Common myeloid progenitor, CD34-positive (primary cell): ENCODE data around the gene MST1R.

Experiments used
- CTCF ChIA-PET: fragments of 350-600 bp; sonication (Branson Sonifier 250); formaldehyde crosslinking; loops from one replicate; lab custom pipeline; 2021; ENCODE audit warnings: antibody characterized with exemption; lab: Charles Lee
- POLR2A ChIA-PET: fragments of 350-600 bp; sonication (Branson Sonifier 250); formaldehyde crosslinking; loops from one replicate; lab custom pipeline; 2021; ENCODE audit warnings: antibody characterized with exemption; lab: Charles Lee
- DNase-seq, 3 donors: peaks; one replicate each; pipeline versions ENCODE4 v3.0.0 to v3.0.0-alpha.2; 2013
- H3K27ac ChIP-seq, 2 experiments: 1 replicate in 1 of 2; 2 replicates in 1 of 2; pipeline ENCODE4 v1.7.0; 2013; ENCODE audit warnings: inconsistent platforms in 2 of 2, low read length in 2 of 2, mild to moderate bottlenecking in 2 of 2, low read depth in 1 of 2, moderate library complexity in 1 of 2; ENCODE audit not compliant: severe bottlenecking in 2 of 2, insufficient read depth in 1 of 2, poor library complexity in 1 of 2
- H3K27me3 ChIP-seq, 5 experiments: replicated peaks in 2 of 5; 1 replicate in 3 of 5; 2 replicates in 2 of 5; pipeline versions ENCODE4 v1.6.1 to v1.7.0; 2013; ENCODE audit warnings: low read length in 4 of 5, mild to moderate bottlenecking in 2 of 5, moderate library complexity in 2 of 5, inconsistent platforms in 1 of 5; ENCODE audit not compliant: insufficient read depth in 5 of 5, control insufficient read depth in 4 of 5
- H3K36me3 ChIP-seq, 4 experiments: 1 replicate in 2 of 4; 2 replicates in 2 of 4; pipeline versions ENCODE4 v1.6.1 to v1.7.0; 2013; ENCODE audit warnings: low read length in 3 of 4, control low read depth in 1 of 4, mild to moderate bottlenecking in 1 of 4; ENCODE audit not compliant: control insufficient read depth in 4 of 4, insufficient read depth in 4 of 4
- H3K4me1 ChIP-seq, 4 experiments: 1 replicate in 3 of 4; 2 replicates in 1 of 4; pipeline versions ENCODE4 v1.6.1 to v1.7.1; 2013; ENCODE audit warnings: low read length in 3 of 4, mild to moderate bottlenecking in 3 of 4, control low read depth in 1 of 4, inconsistent platforms in 1 of 4, moderate library complexity in 1 of 4; ENCODE audit not compliant: control insufficient read depth in 4 of 4, insufficient read depth in 4 of 4; ENCODE audit errors: control extremely low read depth in 1 of 4
- H3K4me3 ChIP-seq, 7 experiments: 1 replicate in 4 of 7; 2 replicates in 3 of 7; pipeline versions ENCODE4 v1.5.1 to v1.7.0; 2013; ENCODE audit warnings: mild to moderate bottlenecking in 7 of 7, low read length in 6 of 7, moderate library complexity in 6 of 7, inconsistent platforms in 2 of 7, low read depth in 2 of 7, control low read depth in 1 of 7; ENCODE audit not compliant: insufficient read depth in 4 of 7, control insufficient read depth in 1 of 7; ENCODE audit errors: extremely low read depth in 1 of 7
- H3K9me3 ChIP-seq, 5 experiments: 1 replicate in 4 of 5; 2 replicates in 1 of 5; pipeline versions ENCODE4 v1.6.1 to v1.7.1; 2013; ENCODE audit warnings: low read length in 4 of 5, mild to moderate bottlenecking in 2 of 5, inconsistent platforms in 1 of 5, low read depth in 1 of 5, moderate library complexity in 1 of 5; ENCODE audit not compliant: control insufficient read depth in 4 of 5, insufficient read depth in 2 of 5; ENCODE audit errors: control extremely low read depth in 1 of 5
- WGBS: methylation state at CpG from one replicate; pipeline ENCODE4 v1.1.5; 2013; ENCODE audit not compliant: insufficient coverage; 5-methylcytosine and 5-hydroxymethylcytosine counted together

The MST1R gene

GRCh38 chr3:49869525-49870126 is 34.0 kb downstream of the MST1R start, which contains the start of gene CAMKV:
Gene CAMKV, minus strand, starts transcription at chr3:49869906. Its CDS starts 7,518 bp downstream, at chr3:49862388.
- Histone ChIP-seq H3K4me3 (peak within 1 kb of the TSS in 5 of 7 experiments; percentile 13 to 63 (median 52)), H3K9me3 (no peaks in the 10 kb centered on the region), H3K36me3 (no peaks in the 10 kb centered on the region), H3K27me3 (peaks cover 2 to 63% (median 28%) of the 10 kb centered on the region in 5 experiments), H3K4me1 (peaks cover 0 to 25% (median 15%) of the 10 kb centered on the region in 4 experiments), H3K27ac (no peak within 1 kb of the TSS)
- WGBS = 1% methylated on average over 50 of the region's 59 CpGs
- ChIA-PET POLR2A (no interaction called here), CTCF (interaction anchor here (1.2 to 4.6 kb wide), 2 partner anchors 11 to 13 kb away, joined by 3 to 26 read pairs; no protein-coding TSS in a partner anchor)
- DNase-seq = peak in 2 of 3 donors; percentile 61 to 72

- no peaks in the 10 kb centered on the region for H3K36me3 ChIP-seq
- ChIA-PET CTCF (interaction anchor here (1.2 to 4.1 kb wide), 2 partner anchors 8 to 10 kb away, joined by 3 to 13 read pairs; no protein-coding TSS in a partner anchor), POLR2A (no interaction called here)
- H3K4me3 ChIP-seq = peak overlapping the region in 5 of 7 experiments; percentile 13 to 63 (median 52)
- 13% methylated on average over 10 of the region's 23 CpGs for WGBS
- no peak overlapping the region for H3K27ac ChIP-seq
- H3K4me1 ChIP-seq = peaks cover 0 to 25% (median 15%) of the 10 kb centered on the region in 4 experiments
- H3K9me3 ChIP-seq = no peaks in the 10 kb centered on the region
- peaks cover 2 to 69% (median 27%) of the 10 kb centered on the region in 5 experiments for H3K27me3 ChIP-seq
- no peak for DNase-seq
These were observed 34.7 kb downstream of the MST1R start for GRCh38 chr3:49868862-49869466.

DNA sequence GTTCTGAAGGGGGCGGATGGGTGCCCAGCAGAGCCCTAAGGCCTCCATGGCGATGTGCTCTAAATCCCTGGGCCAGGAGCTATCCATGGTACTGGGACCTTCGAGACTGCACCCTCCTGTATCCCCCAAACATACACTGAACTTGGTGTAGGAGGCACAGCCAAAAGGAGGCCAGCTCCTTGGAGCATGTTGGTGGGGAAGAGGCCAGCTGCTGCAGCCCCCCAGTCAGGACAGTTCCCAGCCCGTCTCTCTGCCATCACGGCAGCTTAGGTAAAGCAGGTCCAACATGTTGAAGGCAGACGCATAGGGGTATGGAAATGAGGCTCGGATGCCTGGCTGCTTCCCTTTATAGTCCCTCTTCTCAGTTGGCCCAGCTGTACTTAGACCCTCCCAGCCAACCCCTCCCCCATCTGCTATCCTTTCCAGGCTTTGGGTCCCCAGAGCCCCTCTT is 35.8 kb downstream of the MST1R start:
- H3K27ac ChIP-seq = no peak overlapping the region
- CTCF ChIA-PET = interaction anchor here (0.7 to 4.1 kb wide), 5 partner anchors 9 to 34 kb away, joined by 3 to 13 read pairs (median 3); no protein-coding TSS in a partner anchor
- H3K9me3 ChIP-seq = no peaks in the 10 kb centered on the region
- H3K36me3 ChIP-seq = no peaks in the 10 kb centered on the region
- H3K4me3 ChIP-seq = no peak overlapping the region
- H3K4me1 ChIP-seq = peaks cover 0 to 18% (median 12%) of the 10 kb centered on the region in 4 experiments
- H3K27me3 ChIP-seq = peaks cover 2 to 77% (median 32%) of the 10 kb centered on the region in 5 experiments
- 25% methylated on average over 4 of the region's 7 CpGs for WGBS
- POLR2A ChIA-PET = interaction anchor here (0.6 kb wide), 1 partner anchor 560 kb away, joined by 3 read pairs; no protein-coding TSS in a partner anchor
- peak; percentile 49 to 80 (median 77) for DNase-seq

GRCh38 chr3:49867400-49867799 is 36.3 kb downstream of the MST1R start:
- 90% methylated on average over 1 of the region's 1 CpG for WGBS
- no peak overlapping the region for H3K4me3 ChIP-seq
- DNase-seq = no peak
- no peak overlapping the region for H3K27ac ChIP-seq
- CTCF ChIA-PET = interaction anchor here (0.8 to 4.1 kb wide), 6 partner anchors 10 to 35 kb away, joined by 3 to 13 read pairs (median 5); partner anchors contain the start of gene TRAIP
- no peaks in the 10 kb centered on the region for H3K9me3 ChIP-seq
- H3K36me3 ChIP-seq = no peaks in the 10 kb centered on the region
- POLR2A ChIA-PET = interaction anchor here (0.6 kb wide), 1 partner anchor 560 kb away, joined by 3 read pairs; no protein-coding TSS in a partner anchor
- H3K27me3 ChIP-seq = peaks cover 2 to 78% (median 32%) of the 10 kb centered on the region in 5 experiments
- peaks cover 0 to 16% (median 12%) of the 10 kb centered on the region in 4 experiments for H3K4me1 ChIP-seq

DNA sequence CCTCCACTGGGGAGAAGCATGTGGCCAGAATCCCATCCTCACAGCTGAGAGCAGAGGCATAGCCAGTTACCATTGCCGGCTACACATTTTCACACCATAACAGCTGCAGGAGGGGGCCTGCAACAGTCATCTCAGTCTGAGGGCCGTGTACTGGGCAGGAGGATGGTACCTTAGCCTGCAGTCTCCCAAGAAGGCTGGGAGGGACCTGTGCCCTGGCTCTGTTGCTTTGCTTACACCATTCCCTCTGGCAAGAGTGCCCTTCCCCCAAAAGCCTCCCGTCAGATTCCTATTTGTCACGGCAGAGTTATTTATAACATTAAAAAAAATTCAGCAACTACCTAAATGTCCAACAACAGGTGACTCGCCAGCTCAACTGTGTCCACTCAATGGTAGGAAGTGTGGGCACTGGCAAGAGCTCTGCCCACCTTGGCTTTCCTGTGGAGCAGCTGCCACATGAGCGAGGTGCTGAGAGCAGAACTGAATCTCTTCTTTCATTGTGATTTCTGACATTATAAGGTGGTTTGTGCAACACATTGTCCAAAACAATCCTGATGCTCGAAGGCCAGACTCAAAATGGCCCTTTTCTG is 38.4 kb downstream of the MST1R start:
- POLR2A ChIA-PET = interaction anchor here (0.6 kb wide), 1 partner anchor 47 kb away, joined by 7 read pairs; no protein-coding TSS in a partner anchor
- whole genome bisulfite sequencing = 77% methylated on average over 7 of the region's 7 CpGs
- no peak overlapping the region for H3K27ac ChIP-seq
- no peaks in the 10 kb centered on the region for H3K36me3 ChIP-seq
- peaks cover 0 to 16% (median 12%) of the 10 kb centered on the region in 4 experiments for H3K4me1 ChIP-seq
- peaks cover 2 to 66% (median 26%) of the 10 kb centered on the region in 5 experiments for H3K27me3 ChIP-seq
- CTCF ChIA-PET = interaction anchor here (1.1 to 4.1 kb wide), 5 partner anchors 12 to 63 kb away, joined by 4 to 13 read pairs (median 6); no protein-coding TSS in a partner anchor
- no peaks in the 10 kb centered on the region for H3K9me3 ChIP-seq
- no peak for DNase-seq
- no peak overlapping the region for H3K4me3 ChIP-seq

DNA sequence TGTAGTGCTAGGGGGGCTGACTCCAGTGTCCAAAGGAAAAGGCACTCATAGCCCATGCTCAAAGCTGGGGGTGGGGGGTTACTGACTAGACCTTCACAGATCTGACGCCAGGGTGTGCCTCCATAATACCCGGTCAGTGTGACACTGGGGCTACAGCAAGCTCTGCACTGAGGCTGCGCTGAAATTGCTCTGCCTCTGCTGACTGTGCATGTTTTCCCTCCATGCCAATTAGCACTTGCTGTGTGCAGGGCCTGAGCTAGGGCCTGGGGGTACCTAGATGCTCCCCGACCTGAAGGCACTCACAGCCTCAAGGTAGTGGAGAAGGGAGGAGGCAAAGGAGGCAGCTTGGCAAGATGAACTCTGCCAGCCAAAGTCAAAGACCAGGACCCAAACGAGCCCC is 39.2 kb downstream of the MST1R start:
- Histone ChIP-seq H3K36me3 (no peaks in the 10 kb centered on the region), H3K4me3 (no peak overlapping the region), H3K4me1 (peaks cover 0 to 8% (median 6%) of the 10 kb centered on the region in 4 experiments), H3K27ac (no peak overlapping the region), H3K27me3 (peaks cover 0 to 58% (median 24%) of the 10 kb centered on the region in 5 experiments), H3K9me3 (no peaks in the 10 kb centered on the region)
- DNase-seq = no peak
- 77% methylated on average over 4 of the region's 5 CpGs for WGBS
- CTCF ChIA-PET = interaction anchor here (1.0 to 2.8 kb wide), 4 partner anchors 20 to 193 kb away, joined by 3 to 9 read pairs (median 4); no protein-coding TSS in a partner anchor
- POLR2A ChIA-PET = no interaction called here
